Activated naive CD4-positive, alpha-beta T cell (primary cell): ENCODE results near the gene MAPK8.
"Not testable (repeated sequence)": the region's sequence is repeated elsewhere in the genome, so short reads cannot be mapped to it uniquely, and the experiment has no call there.

Experiments used
- DNase-seq, 4 experiments: peaks; one replicate each; lab custom pipeline; 2025; lab: John Stamatoyannopoulos, UW

Gene MAPK8

GRCh38 chr10:48306265-48306869 is at the start of gene MAPK8:
Gene MAPK8 (plus strand): TSS chr10:48306677. CDS start chr10:48401661, 94,984 bp downstream.
- DNase-seq: peak; percentile 74 to 91 (median 78)

- no peak for DNase-seq
Measured at GRCh38 chr10:48257407-48257961, 49.0 kb upstream of the MAPK8 start.

- no peak for DNase-seq
Measured at GRCh38 chr10:48258105-48258504, 48.4 kb upstream of the MAPK8 start.

- DNase-seq: no peak
Measured at GRCh38 chr10:48266528-48266927, 39.9 kb upstream of the MAPK8 start.

- no peak for DNase-seq
Measured at GRCh38 chr10:48271047-48271730, 35.3 kb upstream of the MAPK8 start.

- no peak for DNase-seq
Measured at GRCh38 chr10:48272682-48273081, 33.8 kb upstream of the MAPK8 start.

- no peak for DNase-seq
Measured at GRCh38 chr10:48273741-48274140, 32.7 kb upstream of the MAPK8 start.

GRCh38 chr10:48274636-48275035 is 31.8 kb upstream of the MAPK8 start, which contains the start of gene FRMPD2:
Gene FRMPD2 (minus strand): TSS chr10:48274696. CDS start chr10:48274567, 129 bp downstream.
- DNase-seq: no peak

- DNase-seq: no peak
Measured at GRCh38 chr10:48277093-48277492, 29.4 kb upstream of the MAPK8 start.

GRCh38 chr10:48279081-48279751 is 27.3 kb upstream of the MAPK8 start:
- no peak for DNase-seq

GRCh38 chr10:48281697-48282096 is 24.8 kb upstream of the MAPK8 start:
- DNase-seq: not testable (repeated sequence)

- DNase-seq: no peak
Measured at GRCh38 chr10:48282829-48283228, 23.6 kb upstream of the MAPK8 start.

- DNase-seq: no peak
Measured at GRCh38 chr10:48284002-48284546, 22.4 kb upstream of the MAPK8 start.

GRCh38 chr10:48284811-48285210 is 21.7 kb upstream of the MAPK8 start:
- no peak for DNase-seq

GRCh38 chr10:48285710-48286109 is 20.8 kb upstream of the MAPK8 start:
- DNase-seq: no peak

GRCh38 chr10:48286356-48286755 is 20.1 kb upstream of the MAPK8 start:
- no peak for DNase-seq

- DNase-seq: no peak
Measured at GRCh38 chr10:48287417-48288391, 18.8 kb upstream of the MAPK8 start.

GRCh38 chr10:48288661-48289060 is 17.8 kb upstream of the MAPK8 start:
- no peak for DNase-seq

GRCh38 chr10:48289501-48290238 is 16.8 kb upstream of the MAPK8 start:
- peak in 3 of 4 experiments; percentile 8 to 16 (median 11) for DNase-seq

GRCh38 chr10:48290286-48290685 is 16.2 kb upstream of the MAPK8 start:
- DNase-seq: no peak

- DNase-seq: no peak
Measured at GRCh38 chr10:48291190-48291589, 15.3 kb upstream of the MAPK8 start.
